IPS DF 4.7 (cell line): ENCODE measurements around the gene PCP2.

ENCODE experiments used
- DNase-seq: peaks from one replicate; pipeline ENCODE4 v3.0.0-alpha.2; 2013; ENCODE audit warnings: low spot score; ENCODE audit errors: extremely low read depth

Gene PCP2

DNA sequence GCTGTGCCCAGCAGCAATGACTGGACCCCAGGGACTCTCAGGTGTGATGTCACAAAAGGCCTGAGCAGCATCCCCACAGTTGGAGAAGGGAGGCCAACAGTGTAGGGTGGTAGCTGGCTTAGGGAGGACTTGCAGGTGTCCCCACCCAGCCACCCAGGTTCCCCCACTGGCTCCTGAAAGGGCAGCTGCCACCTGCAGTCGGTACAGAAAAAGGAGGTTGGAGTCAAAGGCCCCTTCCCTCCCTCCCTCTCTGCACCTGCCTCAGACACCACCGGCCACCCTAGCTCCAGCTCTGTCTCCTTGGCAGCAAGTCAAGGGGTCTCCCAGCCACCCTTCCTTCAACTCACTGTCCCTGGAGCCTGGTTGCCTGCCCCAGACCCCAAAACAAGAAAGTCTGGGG, at the start of gene PCP2:
PCP2 (minus strand) TSS at position 22 of the 400 bp plus-strand sequence. CDS start 262 bp downstream, outside the sequence.
- DNase-seq, result no peak

DNA sequence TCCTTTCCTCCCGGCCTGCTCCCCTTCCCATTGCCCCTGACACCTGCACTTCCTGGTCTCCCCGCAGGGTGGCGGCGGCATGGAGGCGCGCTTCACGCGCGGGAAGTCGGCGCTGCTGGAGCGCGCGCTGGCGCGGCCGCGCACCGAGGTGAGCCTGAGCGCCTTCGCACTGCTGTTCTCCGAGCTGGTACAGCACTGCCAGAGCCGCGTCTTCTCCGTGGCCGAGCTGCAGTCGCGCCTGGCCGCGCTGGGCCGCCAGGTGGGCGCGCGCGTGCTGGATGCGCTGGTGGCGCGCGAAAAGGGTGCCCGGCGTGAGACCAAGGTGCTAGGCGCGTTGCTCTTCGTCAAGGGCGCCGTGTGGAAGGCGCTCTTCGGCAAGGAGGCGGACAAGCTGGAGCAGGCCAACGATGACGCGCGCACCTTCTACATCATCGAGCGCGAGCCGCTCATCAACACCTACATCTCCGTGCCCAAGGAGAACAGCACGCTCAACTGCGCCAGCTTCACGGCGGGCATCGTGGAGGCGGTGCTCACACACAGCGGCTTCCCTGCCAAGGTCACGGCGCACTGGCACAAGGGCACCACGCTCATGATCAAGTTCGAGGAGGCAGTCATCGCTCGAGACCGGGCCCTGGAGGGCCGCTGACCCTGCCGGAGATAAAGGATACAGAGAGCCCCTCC, 48.8 kb upstream of the PCP2 start:
- no peak for DNase-seq

DNA sequence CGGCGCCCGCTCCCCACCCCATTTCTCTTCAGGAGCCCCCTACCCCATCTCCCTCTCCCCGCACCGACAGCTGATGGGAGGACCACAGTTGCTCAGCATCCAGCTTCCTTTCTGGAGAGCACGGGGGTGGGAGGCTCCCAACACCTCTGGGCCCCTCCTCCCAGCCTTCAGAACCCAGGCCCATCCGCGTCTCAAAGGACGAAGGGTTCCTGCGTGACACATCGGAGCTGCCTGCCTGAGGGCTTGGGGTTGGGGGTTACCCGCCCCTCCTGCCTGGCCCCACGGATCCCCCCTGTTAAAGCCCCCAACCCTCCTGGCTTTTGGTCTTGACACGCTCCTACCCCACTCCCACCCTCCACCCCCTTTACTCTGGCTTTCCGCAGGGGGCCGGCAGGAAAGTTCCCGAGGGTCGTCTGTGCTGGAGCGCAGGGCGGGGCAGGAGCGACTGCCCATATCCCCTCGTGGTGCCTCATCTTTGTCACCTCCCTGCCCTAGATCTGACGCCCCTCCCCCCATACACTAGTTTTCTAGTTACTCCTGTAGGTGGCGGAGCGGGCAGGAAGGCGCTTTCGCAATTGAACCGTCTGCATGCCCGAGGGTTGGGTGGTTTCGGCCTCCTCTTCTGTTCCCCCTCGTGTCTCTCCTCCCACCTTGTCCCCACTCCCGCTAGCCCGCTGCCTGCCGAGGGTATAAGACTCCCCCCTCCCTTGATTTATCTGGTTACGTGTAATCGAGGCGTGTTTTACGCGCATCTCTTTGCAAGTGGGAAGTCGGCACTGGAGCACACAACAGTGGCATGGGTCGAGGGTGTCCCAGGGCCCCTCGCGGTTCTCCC, 48.0 kb upstream of the PCP2 start:
- DNase-seq, result no peak

DNA sequence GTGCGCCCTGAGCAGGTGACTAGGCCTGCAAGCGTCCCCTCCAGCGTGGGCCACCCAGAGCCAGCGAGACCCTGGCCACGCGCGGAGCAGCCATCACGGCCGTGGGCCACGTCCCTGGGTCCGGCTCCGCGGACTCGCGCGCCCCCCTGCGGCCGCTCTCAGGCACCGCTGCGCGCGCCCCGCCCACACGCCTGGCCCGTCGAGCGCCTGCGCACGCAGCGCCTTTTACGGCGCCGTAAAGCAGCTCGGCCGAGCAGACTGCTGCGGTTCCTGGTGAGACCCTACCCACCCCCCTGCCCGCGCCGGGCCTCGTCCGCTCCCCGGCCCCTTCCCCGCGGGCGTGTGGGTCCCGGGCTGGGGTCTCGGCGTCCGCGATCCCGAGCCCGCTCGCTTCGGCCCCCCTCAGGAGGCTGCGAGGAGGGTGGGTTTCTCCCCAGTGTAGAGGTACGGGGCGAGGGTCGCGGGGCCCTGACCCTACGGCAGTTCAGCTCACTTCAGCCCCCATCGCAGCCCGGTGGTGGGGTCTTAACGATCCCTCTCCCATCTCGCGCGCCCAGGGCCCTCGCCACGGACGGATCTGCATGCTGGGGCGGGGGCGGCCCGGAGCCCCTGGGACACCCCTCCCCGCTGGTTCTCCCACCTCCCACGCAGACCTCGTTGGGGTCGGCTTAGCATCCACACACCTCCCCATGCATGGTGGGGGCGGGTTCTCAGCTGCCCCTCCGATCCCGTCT, 47.3 kb upstream of the PCP2 start, which contains the start of gene TRAPPC5:
TRAPPC5 (plus strand) TSS at position 228 of the 734 bp plus-strand sequence. CDS start 1,421 bp downstream, outside the sequence.
- DNase-seq, result no peak

DNA sequence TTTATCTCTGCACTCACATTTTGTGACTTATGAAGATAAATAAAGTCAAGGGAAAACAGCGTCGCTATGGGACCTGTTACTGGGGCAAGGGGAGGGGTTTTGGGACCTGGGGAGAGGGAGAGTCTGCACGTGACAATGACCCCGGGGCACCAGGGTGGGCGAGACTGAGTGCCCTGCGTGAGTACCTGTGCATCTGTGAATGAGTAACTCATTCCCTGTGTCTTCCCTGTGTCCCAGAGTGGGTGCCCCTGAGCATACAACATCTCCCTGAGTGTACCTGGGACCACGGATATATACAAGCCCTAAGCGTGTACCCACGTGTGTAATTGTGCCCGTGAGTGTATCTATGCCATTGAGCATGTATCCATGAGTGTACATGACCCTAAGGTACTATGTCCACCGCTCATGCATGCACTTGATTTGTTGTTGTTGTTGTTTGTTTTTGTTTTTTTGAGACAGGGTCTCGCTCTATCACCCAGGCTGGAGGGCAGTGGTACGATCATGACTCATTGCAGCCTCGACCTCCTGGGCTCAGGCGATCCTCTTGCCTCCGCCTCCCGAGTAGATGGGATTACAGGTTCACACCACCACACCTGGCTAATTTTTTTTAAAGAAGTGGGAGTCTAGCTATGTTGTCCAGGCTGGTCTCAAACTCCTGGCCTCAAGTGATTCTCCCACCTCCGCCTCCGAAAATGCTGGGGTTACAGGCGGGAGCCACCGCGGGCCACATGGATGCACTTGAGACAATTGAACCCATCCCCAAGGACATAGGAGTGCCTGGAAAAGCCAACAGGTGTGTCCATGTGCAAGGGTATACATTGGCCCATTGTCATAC, 46.5 kb upstream of the PCP2 start:
- DNase-seq, result no peak

DNA sequence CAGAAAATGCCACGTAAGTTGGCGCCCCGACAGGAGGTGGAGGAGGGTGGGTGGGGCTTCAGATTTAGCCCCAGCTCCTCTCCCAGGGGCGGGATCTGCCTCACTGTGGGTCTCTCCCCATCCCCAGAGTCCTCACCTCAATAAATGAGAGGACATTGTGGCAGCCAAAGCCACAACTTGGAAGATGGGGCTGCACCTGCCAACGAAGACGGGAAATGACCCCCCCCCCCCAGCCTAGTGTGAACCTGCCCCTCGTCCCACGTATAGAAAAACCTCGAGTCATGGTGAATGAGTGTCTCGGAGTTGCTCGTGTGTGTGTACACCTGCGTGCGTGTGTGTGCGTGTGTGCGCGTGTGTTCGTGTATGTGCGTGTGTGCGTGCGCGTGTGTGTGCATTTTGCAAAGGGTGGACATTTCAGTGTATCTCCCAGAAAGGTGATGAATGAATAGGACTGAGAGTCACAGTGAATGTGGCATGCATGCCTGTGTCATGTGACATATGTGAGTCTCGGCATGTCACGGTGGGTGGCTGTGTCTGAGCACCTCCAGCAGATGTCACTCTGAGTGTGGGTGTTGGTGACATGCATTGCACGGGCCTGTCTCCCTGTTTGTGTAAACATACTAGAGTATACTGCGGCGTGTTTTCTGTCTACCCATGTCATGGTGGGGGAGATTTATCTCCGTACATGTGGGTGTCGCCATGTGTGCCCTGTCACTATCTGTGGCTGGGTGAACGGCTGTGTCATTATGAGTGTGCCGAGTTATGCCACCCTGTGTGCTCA, 45.6 kb upstream of the PCP2 start:
- no peak for DNase-seq

DNA sequence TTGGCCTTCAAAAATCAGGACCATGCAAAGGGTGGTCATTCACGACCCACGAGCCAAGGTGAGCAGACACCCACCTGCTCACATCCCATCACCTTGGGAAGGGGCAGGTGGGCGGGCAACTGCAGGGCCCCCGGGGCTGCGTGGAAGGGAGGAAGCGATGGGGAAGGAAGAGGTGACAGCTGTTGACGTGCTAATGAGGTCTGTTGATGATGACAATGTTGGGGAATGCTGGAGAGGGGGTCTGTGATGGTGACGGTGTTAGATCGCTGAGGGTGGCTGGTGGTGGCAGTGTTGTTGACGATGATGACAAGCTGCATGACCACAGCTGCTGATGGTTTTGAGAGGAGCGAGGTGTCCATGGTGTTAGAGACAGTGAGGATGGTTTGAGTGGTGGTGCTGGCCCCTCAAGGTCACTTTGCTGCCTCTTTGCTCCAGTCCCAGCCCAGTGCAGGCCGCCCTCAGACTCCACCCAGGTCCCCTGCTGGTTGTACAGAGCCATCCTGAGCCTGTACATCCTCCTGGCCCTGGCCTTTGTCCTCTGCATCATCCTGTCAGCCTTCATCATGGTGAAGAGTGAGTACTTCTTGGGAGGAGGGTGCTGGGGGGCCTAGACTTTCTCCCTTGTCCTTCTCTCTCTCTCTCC, 44.3 kb upstream of the PCP2 start:
- no peak for DNase-seq

DNA sequence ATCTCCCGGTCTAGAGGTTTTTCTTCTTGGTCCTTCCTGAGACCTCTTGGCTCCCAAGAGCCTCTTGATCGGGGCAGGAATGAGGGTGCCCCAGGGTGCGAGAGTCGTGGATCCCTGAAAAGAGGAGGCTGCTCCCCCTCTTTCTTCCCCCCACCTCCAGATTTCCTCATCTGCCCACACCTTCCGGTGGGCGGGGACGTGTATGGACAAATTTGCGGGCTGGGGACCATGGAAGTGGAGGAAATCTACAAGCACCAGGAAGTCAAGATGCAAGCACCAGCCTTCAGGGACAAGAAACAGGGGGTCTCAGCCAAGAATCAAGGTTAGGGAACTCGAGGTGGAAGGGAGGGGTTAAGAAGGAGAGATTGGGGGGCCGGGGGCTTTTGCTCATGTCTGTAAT, 43.3 kb upstream of the PCP2 start, which contains the start of gene MCEMP1:
MCEMP1 (plus strand) TSS at position 237 of the 400 bp plus-strand sequence; CDS start at position 268, 31 bp downstream.
- DNase-seq, result no peak

DNA sequence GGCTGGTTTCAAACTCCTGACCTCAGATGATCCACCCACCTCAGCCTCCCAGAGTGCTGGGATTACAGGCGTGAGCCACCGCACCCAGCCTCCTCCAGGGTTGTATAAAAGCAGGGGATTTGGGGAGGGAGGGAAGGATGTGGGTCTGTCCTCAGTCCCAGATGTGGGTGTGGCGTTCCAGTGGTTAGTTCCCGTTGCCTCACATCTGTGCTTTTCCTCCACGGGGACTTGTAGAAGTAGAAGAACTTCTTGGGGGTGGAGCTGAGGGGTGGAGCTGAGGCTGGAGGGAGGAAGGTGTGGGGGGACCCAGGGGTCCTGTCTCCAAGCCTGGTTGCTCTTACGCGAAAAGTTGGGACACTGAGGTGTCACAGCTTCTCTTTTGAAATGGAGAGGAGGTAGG, 42.9 kb upstream of the PCP2 start:
- DNase-seq, result no peak

DNA sequence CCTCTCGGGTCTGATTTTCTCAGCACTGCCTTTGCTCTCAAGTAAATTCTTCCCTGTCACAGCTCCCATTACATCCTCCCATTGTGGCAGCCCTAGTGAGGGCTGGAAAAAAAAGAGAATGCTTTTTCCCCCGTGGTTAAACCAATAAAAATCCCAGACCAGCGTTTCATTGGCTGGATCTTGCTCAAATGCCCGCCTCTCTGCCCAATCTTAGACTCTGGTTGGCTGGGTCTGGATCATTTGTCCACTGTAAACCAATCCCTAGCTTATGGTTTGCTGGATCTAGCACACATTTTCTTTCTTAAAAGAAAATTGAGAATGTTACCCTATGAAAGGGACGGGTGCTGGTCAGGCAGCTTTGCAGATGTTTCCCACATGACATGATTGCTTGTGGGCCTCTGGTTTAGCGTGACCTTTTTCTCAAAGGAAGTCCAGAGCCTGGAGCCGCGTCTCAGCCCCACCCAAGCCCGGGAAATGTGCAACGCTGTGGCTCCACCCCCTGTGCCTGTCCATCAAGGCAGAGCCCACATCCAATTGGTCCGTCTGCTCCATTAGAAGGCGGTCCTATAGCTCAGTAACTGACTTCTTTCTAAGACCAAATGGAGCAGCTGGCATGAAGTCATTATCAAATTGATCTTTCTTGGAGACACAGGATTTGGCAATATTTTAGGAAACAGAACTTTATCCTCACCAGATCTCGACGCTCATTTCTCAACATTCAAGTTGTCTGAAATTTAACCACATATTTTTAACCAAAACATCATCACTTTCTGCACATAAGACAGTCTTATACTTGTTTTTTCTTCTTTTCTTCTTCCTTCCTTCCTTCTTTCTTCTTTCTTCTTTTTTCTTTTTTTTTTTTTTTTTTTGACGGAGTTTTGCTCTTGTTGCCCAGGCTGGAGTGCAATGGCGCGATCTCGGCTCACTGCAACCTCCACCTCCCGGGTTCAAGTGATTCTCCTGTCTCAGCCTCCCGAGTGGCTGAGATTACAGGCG, 40.8 kb upstream of the PCP2 start:
- DNase-seq, result no peak

DNA sequence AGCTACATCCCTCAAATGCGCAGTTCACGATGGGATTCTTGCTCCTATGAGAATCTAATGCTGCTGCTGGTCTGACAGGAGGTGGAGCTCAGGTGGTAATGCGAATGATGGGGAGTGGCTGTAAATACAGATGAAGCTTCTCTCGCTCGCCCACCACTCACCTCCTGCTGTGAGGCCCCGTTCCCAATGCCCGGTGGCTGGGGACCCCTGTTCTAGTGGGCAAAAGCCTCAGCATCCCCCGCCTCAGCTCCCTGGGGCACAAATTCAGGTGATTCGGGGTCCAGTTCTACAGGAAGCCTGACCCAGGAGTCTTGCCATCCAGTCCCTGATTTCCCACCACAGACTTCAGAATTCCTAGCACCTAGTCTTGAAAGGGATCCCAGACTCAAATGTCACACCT, 39.0 kb upstream of the PCP2 start:
- DNase-seq, result no peak

DNA sequence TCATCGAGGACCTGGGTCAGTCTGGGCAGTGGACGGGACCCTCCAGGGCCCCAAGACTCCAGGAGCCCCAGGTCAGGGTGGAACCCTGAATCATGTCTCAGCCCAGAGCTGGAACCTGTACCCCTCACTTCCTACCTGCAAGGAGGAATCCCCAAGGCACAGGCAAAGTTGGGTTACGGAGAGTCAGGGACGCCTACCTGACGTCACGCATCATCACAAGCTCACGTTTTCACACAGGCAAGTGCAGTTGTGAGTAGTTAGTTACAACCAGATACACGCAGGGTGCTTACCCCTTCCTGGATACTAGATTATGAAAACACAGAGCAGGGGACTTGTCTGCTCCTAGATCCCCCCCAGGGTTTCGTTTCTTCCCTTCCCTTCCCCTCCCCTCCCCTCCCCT, 37.3 kb upstream of the PCP2 start:
- DNase-seq, result no peak

DNA sequence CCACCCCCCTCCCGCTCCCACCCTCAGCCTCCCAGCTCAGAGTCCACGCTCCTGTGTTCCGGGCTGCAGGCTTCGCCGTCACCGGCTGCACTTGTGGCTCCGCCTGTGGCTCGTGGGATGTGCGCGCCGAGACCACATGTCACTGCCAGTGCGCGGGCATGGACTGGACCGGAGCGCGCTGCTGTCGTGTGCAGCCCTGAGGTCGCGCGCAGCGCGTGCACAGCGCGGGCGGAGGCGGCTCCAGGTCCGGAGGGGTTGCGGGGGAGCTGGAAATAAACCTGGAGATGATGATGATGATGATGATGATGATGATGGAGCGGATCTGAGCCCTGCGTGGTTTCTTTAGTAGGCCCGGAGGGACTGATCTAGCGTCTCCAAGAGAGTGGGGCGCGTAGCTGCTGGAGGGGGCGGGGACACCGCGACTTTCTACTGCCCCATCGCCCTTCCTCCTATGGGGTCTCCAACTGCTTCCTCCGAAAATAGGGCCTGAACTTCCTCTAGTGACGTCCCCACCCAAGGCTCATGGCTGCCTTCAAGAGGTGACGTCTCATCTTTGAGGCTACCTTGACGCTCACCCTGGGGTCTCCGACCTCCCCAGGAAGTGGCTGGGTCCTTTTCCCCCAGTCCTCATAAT, 36.7 kb upstream of the PCP2 start:
- no peak for DNase-seq

DNA sequence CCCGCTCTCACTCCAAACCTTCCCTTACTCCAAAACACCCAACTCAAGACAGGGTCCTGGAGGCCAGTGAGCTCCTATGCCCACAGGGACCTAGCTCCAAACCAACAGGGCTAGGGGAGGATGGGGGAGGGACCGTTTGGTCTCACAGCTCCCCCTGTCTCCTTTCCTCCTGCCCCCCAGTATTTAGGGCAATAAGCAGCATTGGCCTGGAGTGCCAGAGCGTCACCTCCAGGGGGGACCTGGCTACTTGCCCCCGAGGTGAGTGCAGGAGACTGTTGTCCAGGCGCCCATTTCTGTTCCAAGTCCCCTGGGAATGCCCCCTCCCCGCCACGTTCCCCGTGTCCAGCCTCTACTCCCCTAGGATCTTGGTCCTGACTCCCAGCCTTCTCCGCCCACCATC, 36.1 kb upstream of the PCP2 start:
- DNase-seq, result no peak

DNA sequence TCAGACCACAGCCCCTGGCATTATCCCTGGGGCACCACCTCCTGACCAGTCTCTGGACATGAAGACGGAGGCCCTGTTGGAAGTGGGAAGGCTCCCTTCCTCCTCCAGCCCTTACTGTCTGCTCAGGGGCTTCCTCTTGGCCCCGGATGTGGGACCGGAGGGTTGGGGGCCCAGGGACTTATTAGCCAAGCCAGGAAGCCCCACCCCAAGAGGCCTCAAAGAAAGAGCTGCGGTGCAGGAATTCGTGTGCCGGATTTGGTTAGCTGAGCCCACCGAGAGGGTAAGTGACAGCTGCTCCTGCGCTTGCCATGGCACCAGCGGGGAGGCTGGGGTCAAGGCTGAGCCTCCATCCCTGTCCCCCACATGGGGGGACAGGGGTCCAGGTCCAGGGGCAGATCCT, 35.3 kb upstream of the PCP2 start, which contains the start of gene RETN:
RETN (plus strand) TSS at position 208 of the 400 bp plus-strand sequence. CDS start 278 bp downstream, outside the sequence.
- DNase-seq, result no peak

DNA sequence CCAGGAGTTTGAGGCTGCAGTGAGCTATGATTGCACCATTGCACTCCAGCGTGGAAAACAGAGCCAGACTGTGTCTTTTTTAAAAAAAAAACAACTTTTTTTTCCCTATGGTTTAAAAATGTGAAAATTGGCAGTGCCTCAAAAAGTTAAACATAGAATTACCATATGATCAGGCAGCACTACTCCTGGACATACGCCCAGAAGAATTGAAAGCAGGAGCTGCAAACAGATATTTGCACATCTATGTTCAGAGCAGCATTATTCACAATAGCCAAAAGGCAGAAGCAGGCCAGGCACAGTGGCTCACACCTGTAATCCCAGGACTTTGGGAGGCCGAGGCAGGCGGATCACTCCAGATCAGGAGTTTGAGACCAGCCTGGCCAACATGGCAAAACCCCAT, 31.6 kb upstream of the PCP2 start:
- DNase-seq, result no peak

DNA sequence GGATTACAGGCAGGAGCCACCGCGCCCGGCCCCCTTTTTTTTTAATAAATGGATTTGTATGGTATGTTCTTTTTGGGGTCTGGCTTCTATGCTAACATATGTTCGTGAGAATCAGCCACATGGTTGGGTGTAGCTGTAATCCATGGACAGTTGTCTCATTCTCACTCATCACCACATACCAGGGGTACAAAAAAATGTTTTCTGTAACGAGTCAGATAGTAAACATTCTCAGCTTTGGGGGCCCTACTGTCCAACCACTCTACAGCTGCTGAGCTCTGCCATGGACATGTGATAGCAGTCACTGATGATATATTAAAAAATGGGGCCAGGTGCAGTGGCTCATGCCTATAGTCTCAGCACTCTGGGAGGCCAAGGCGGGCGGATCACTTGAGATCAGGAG, 30.2 kb upstream of the PCP2 start:
- DNase-seq, result no peak

DNA sequence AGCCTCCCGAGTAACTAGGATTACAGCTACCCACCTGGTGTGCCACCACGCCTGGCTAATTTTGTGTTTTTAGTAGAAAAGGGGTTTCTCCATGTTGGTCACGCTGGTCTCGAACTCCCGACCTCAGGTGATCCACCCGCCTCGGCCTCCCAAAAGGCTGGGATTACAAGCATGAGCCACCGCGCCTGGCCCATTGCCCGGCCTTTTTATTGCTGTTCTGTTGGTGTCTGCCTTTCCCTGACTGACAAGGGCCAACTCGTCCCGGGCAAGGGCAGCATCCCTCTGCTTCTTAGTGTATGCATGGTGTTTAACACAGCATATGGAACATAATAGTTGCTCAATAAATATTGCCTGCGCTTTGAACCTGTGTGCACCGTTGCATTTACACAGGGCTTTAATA, 29.1 kb upstream of the PCP2 start:
- DNase-seq, result no peak
